ENCODE results near the gene NDUFS8.

DNA sequence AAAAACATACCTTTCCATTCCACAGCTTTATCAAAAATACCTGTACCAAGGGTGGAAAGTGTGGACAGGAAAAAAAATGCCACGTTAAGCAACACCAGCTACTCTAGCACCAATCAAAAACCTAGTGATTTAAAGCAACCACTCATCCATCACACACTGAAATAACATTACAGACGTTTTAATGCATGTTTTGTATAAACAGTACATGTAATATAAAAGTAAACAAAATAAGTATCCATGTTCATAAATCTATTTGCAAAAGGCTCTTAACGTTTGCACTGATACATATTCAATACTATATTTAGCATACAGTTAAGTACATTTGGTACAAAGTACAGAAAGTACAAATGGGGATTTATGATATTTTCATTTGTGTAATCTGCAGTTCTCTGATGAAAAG, 52.0 kb downstream of the NDUFS8 start:
- TF ChIP-seq, protein P1, sequence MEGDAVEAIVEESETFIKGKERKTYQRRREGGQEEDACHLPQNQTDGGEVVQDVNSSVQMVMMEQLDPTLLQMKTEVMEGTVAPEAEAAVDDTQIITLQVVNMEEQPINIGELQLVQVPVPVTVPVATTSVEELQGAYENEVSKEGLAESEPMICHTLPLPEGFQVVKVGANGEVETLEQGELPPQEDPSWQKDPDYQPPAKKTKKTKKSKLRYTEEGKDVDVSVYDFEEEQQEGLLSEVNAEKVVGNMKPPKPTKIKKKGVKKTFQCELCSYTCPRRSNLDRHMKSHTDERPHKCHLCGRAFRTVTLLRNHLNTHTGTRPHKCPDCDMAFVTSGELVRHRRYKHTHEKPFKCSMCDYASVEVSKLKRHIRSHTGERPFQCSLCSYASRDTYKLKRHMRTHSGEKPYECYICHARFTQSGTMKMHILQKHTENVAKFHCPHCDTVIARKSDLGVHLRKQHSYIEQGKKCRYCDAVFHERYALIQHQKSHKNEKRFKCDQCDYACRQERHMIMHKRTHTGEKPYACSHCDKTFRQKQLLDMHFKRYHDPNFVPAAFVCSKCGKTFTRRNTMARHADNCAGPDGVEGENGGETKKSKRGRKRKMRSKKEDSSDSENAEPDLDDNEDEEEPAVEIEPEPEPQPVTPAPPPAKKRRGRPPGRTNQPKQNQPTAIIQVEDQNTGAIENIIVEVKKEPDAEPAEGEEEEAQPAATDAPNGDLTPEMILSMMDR (IDR thresholded peaks at IDR 0.05), result no peak
- TF ChIP-seq POLR2A (IDR thresholded peaks at IDR 0.05), result no peak

Measured in testis (tissue), 2 donors.